HG03571 (cell line): ENCODE data around the gene CHRM2.
"Not testable (repeated sequence)": the region's sequence is repeated elsewhere in the genome, so short reads cannot be mapped to it uniquely, and the experiment has no call there.

ENCODE experiments used
- ATAC-seq: cut with Tn5 transposase; IDR thresholded peaks from one replicate; pipeline ENCODE4 v1.9.1; 2021; ENCODE audit not compliant: unreplicated experiment

The CHRM2 gene

GRCh38 chr7:136868496-136869000 lies at the start of gene CHRM2:
TSS of gene CHRM2 (plus strand) at chr7:136868652. CDS start at chr7:137014866, 146,214 bp downstream.
- no peak for ATAC-seq

GRCh38 chr7:136831398-136831797 lies 37.1 kb upstream of the CHRM2 start:
- not testable (repeated sequence) for ATAC-seq

GRCh38 chr7:136845899-136846465 lies 22.5 kb upstream of the CHRM2 start:
- no peak for ATAC-seq

GRCh38 chr7:136847858-136848257 lies 20.6 kb upstream of the CHRM2 start:
- no peak for ATAC-seq

- ATAC-seq = no peak
Measured at GRCh38 chr7:136853654-136854053, 14.8 kb upstream of the CHRM2 start.

GRCh38 chr7:136857573-136857972 lies 10.9 kb upstream of the CHRM2 start:
- no peak for ATAC-seq

- ATAC-seq = no peak
Measured at GRCh38 chr7:136859803-136860202, 8.6 kb upstream of the CHRM2 start.

- ATAC-seq = no peak
Measured at GRCh38 chr7:136865236-136865635, 3.2 kb upstream of the CHRM2 start.

- ATAC-seq = no peak
Measured at GRCh38 chr7:136865777-136866176, 2.7 kb upstream of the CHRM2 start.

GRCh38 chr7:136869001-136869961 lies 829 bp downstream of the CHRM2 start:
- ATAC-seq = no peak

- no peak for ATAC-seq
Measured at GRCh38 chr7:136869991-136870865, 1.8 kb downstream of the CHRM2 start.

GRCh38 chr7:136870866-136871487 lies 2.5 kb downstream of the CHRM2 start:
- ATAC-seq = no peak

GRCh38 chr7:136874393-136875032 lies 6.1 kb downstream of the CHRM2 start:
- no peak for ATAC-seq

- no peak for ATAC-seq
Measured at GRCh38 chr7:136877509-136877908, 9.1 kb downstream of the CHRM2 start.

GRCh38 chr7:136877990-136878389 lies 9.5 kb downstream of the CHRM2 start:
- no peak for ATAC-seq

- no peak for ATAC-seq
Measured at GRCh38 chr7:136878878-136879277, 10.4 kb downstream of the CHRM2 start.

- ATAC-seq = no peak
Measured at GRCh38 chr7:136883046-136883445, 14.6 kb downstream of the CHRM2 start.

- ATAC-seq = no peak
Measured at GRCh38 chr7:136884492-136884891, 16.0 kb downstream of the CHRM2 start.

- ATAC-seq = no peak
Measured at GRCh38 chr7:136887317-136887716, 18.9 kb downstream of the CHRM2 start.

- no peak for ATAC-seq
Measured at GRCh38 chr7:136890399-136890798, 21.9 kb downstream of the CHRM2 start.
